H1 (cell line): ENCODE data around the gene GPR139. TPM values are rescaled to one million over a fixed set of nuclear protein-coding genes. Genes with fewer than 3 reads are reported as not detected.

Experiments
- BACH1 ChIP-seq: IDR thresholded peaks from 2 replicates; pipeline ENCODE4 v1.6.1; 2012; ENCODE audit warnings: low read length, improper control_type of control experiment
- CHD1 ChIP-seq: IDR thresholded peaks from 2 replicates; pipeline ENCODE4 v1.6.1; 2012; ENCODE audit warnings: low read depth, low read length, improper control_type of control experiment
- E2F6 ChIP-seq: IDR thresholded peaks from 2 replicates; pipeline ENCODE4 v1.6.1; 2012; ENCODE audit warnings: inconsistent platforms
- EGR1 ChIP-seq: IDR thresholded peaks from 2 replicates; pipeline ENCODE4 v1.6.1; 2011; ENCODE audit warnings: low read depth, low read length, borderline replicate concordance
- EZH2 ChIP-seq: fragments of 200-600 bp; sonication (generic); IDR thresholded peaks from 2 replicates; pipeline ENCODE4 v1.7.1; 2012; ENCODE audit warnings: low read depth, mild to moderate bottlenecking, moderate library complexity, low read length, inconsistent platforms; ENCODE audit not compliant: severe bottlenecking
- MAFK ChIP-seq: IDR thresholded peaks from 2 replicates; pipeline ENCODE4 v1.6.1; 2012; ENCODE audit warnings: low read depth, mild to moderate bottlenecking, improper control_type of control experiment, low read length
- RXRA ChIP-seq: IDR thresholded peaks from 2 replicates; pipeline ENCODE4 v1.6.1; 2011; ENCODE audit warnings: low read depth, mild to moderate bottlenecking, low read length, moderate library complexity; ENCODE audit not compliant: insufficient read depth
- SAP30 ChIP-seq: fragments of 300-600 bp; sonication (generic); IDR thresholded peaks from 2 replicates; pipeline ENCODE4 v1.7.1; 2012; ENCODE audit warnings: low read length, moderate library complexity, mild to moderate bottlenecking, inconsistent platforms; ENCODE audit not compliant: insufficient read depth, insufficient replicate concordance
- SIN3A ChIP-seq, 2 experiments: IDR thresholded peaks in 1 of 2; conservative IDR thresholded peaks in 1 of 2; 2 replicates each; pipeline ENCODE4 v1.6.1; 2011 to 2012; ENCODE audit warnings: low read length in 2 of 2, improper control_type of control experiment in 1 of 2, low read depth in 1 of 2, mild to moderate bottlenecking in 1 of 2
- SRF ChIP-seq: IDR thresholded peaks from 2 replicates; pipeline ENCODE4 v1.6.1; 2011; ENCODE audit warnings: mild to moderate bottlenecking, low read depth, low read length, moderate library complexity
- polyA plus RNA-seq, 7 experiments: library from polyadenylated mRNA; depleted of rRNA in 3 of 7; stranded (reverse) in 5 of 7; unstranded in 2 of 7; fragments of >200 nt in 5 of 7; fragments of 200-250 nt in 2 of 7; gene quantifications; 1 replicate in 5 of 7; 2 replicates in 1 of 7; 4 replicates in 1 of 7; pipeline versions ENCODE4 v1.2.1 to v1.2.3, GENCODE V29; 2011 to 2013; ENCODE audit warnings: missing spikeins in 2 of 7, mixed read lengths in 2 of 7
- total RNA-seq: library from RNA; stranded (reverse); fragmentation: NEBNext Ultra II Directional; extraction: Animal tissue kit (Norgen Biotek cat#: 25700); gene quantifications from 2 replicates; pipeline ENCODE4 v1.2.1, GENCODE V29; 2021
- TF ChIP-seq, protein P1 (sequence below): fragments of 300-600 bp; sonication (generic); IDR thresholded peaks from 2 replicates; pipeline ENCODE4 v1.7.1; 2012; ENCODE audit warnings: low read length, moderate library complexity, mild to moderate bottlenecking, inconsistent platforms; ENCODE audit not compliant: insufficient replicate concordance

GPR139 gene
- total and polyA plus RNA-seq, 2 of the 8 experiments (the other 6 are each of a cell fraction or from before 2014, with no cell fraction given), result 0.84 to 2.2 TPM

DNA sequence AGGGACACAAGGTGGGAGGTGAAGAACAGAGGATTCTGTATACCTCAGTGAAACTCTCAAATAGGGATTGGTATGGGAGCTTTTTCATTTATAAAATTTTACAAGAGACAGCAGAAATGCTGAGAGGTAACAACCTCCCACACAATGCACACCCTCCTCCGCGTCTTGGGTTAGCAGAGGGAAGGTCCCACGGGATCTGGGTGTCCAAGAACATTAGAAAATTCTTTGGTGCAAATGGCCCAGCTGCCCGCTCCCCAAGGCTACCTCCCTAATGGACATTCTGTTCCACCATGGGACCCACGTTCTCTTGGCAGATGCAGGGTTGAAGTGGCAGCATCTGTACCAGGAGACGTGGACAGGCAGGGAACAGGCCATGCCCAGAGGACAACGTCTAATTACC is 22.5 kb downstream of the GPR139 start (continued):
- TF ChIP-seq, protein P1, sequence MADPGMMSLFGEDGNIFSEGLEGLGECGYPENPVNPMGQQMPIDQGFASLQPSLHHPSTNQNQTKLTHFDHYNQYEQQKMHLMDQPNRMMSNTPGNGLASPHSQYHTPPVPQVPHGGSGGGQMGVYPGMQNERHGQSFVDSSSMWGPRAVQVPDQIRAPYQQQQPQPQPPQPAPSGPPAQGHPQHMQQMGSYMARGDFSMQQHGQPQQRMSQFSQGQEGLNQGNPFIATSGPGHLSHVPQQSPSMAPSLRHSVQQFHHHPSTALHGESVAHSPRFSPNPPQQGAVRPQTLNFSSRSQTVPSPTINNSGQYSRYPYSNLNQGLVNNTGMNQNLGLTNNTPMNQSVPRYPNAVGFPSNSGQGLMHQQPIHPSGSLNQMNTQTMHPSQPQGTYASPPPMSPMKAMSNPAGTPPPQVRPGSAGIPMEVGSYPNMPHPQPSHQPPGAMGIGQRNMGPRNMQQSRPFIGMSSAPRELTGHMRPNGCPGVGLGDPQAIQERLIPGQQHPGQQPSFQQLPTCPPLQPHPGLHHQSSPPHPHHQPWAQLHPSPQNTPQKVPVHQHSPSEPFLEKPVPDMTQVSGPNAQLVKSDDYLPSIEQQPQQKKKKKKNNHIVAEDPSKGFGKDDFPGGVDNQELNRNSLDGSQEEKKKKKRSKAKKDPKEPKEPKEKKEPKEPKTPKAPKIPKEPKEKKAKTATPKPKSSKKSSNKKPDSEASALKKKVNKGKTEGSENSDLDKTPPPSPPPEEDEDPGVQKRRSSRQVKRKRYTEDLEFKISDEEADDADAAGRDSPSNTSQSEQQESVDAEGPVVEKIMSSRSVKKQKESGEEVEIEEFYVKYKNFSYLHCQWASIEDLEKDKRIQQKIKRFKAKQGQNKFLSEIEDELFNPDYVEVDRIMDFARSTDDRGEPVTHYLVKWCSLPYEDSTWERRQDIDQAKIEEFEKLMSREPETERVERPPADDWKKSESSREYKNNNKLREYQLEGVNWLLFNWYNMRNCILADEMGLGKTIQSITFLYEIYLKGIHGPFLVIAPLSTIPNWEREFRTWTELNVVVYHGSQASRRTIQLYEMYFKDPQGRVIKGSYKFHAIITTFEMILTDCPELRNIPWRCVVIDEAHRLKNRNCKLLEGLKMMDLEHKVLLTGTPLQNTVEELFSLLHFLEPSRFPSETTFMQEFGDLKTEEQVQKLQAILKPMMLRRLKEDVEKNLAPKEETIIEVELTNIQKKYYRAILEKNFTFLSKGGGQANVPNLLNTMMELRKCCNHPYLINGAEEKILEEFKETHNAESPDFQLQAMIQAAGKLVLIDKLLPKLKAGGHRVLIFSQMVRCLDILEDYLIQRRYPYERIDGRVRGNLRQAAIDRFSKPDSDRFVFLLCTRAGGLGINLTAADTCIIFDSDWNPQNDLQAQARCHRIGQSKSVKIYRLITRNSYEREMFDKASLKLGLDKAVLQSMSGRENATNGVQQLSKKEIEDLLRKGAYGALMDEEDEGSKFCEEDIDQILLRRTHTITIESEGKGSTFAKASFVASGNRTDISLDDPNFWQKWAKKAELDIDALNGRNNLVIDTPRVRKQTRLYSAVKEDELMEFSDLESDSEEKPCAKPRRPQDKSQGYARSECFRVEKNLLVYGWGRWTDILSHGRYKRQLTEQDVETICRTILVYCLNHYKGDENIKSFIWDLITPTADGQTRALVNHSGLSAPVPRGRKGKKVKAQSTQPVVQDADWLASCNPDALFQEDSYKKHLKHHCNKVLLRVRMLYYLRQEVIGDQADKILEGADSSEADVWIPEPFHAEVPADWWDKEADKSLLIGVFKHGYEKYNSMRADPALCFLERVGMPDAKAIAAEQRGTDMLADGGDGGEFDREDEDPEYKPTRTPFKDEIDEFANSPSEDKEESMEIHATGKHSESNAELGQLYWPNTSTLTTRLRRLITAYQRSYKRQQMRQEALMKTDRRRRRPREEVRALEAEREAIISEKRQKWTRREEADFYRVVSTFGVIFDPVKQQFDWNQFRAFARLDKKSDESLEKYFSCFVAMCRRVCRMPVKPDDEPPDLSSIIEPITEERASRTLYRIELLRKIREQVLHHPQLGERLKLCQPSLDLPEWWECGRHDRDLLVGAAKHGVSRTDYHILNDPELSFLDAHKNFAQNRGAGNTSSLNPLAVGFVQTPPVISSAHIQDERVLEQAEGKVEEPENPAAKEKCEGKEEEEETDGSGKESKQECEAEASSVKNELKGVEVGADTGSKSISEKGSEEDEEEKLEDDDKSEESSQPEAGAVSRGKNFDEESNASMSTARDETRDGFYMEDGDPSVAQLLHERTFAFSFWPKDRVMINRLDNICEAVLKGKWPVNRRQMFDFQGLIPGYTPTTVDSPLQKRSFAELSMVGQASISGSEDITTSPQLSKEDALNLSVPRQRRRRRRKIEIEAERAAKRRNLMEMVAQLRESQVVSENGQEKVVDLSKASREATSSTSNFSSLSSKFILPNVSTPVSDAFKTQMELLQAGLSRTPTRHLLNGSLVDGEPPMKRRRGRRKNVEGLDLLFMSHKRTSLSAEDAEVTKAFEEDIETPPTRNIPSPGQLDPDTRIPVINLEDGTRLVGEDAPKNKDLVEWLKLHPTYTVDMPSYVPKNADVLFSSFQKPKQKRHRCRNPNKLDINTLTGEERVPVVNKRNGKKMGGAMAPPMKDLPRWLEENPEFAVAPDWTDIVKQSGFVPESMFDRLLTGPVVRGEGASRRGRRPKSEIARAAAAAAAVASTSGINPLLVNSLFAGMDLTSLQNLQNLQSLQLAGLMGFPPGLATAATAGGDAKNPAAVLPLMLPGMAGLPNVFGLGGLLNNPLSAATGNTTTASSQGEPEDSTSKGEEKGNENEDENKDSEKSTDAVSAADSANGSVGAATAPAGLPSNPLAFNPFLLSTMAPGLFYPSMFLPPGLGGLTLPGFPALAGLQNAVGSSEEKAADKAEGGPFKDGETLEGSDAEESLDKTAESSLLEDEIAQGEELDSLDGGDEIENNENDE, result no peak
- no peak for TF ChIP-seq EGR1
- TF ChIP-seq SIN3A (conservative IDR thresholded peaks at IDR 0.05 in 1 of 2, IDR thresholded peaks at IDR 0.05 in 1 of 2; ENCODE audit: low read depth in 1 of 2, low read length in 2 of 2), result no peak
- no peak for TF ChIP-seq RXRA
- no peak for TF ChIP-seq MAFK
- TF ChIP-seq SAP30, result no peak
- TF ChIP-seq BACH1, result no peak
- TF ChIP-seq SRF, result no peak
- no peak for TF ChIP-seq E2F6
- no peak for TF ChIP-seq EZH2
- TF ChIP-seq CHD1, result no peak
